Epidermal melanocyte (primary cell): Measurements from ENCODE around the gene FEV.
"Not testable (repeated sequence)": the region's sequence is repeated elsewhere in the genome, so short reads cannot be mapped to it uniquely, and the experiment has no call there.

ENCODE experiments used
- DNase-seq: peaks from one replicate; pipeline ENCODE4 v3.0.0; 2011; ENCODE audit warnings: low spot score; ENCODE audit not compliant: insufficient read length

Gene FEV

DNA sequence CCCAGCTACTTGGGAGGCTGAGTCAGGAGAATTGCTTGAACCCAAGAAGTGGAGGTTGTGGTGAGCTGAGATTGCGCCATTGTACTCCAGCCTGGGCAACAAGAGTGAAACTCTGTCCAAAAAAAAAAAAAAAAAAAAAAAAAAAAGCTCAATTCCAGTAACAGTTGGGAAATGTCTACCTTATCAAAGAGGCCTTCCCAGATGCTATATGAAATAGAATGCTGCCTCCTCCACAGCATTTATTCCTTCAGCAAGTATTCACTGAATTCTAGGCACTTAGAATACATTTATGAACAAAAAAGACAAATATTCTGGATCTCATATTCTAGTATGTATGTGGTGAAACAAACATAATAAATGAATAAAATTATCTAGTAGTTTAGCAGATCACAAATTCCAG, 38.4 kb downstream of the FEV start:
- no peak for DNase-seq

DNA sequence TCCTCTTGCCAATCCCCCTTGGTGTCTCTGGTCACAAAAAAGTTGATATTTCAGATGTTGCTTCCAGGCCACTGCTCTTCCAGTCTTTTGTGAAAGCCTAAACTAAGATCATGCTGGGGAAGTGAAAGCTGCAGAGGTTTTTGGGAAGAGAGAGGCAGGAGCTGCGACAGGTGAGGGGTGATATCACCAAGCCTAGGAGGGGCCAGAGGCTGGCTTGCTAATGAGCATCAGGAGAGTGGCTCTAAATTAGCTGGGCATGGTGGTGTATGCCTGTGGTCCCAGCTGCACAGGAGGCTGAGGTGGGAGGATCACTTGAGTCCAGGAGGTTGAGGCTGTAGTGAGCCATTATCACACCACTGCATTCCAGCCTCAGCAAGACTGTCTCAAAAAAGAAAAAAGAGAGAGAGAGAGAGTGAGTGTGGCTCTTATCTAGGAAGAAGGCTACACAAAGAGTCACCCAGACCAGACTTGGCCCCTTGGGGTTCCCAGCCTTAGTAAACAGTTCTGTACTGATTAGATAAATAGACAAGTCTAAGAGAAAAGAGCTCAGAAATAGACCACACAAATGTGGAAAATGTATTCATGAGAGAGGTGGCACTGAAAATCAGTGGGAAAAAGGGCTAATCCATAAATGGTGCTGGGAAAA, 40.1 kb downstream of the FEV start:
- no peak for DNase-seq

DNA sequence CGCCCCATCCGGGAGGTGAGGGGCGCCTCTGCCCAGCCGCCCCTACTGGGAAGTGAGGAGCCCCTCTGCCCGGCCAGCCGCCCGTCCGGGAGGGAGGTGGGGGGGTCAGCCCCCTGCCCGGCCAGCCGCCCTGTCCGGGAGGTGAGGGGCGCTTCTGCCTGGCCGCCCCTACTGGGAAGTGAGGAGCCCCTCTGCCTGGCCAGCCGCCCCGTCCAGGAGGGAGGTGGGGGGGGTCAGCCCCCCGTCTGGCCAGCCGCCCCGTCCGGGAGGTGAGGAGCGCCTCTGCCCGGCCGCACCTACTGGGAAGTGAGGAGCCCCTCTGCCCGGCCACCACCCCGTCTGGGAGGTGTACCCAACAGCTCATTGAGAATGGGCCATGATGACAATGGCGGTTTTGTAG, 53.2 kb downstream of the FEV start:
- DNase-seq, result not testable (repeated sequence)
